ENCODE data around the gene RTN4. TPM values are rescaled to one million over a fixed set of nuclear protein-coding genes. Genes with fewer than 3 reads are reported as not detected.

RTN4 gene
- total RNA-seq, 2 donors from 2014 or later: 190 to 249 TPM

DNA sequence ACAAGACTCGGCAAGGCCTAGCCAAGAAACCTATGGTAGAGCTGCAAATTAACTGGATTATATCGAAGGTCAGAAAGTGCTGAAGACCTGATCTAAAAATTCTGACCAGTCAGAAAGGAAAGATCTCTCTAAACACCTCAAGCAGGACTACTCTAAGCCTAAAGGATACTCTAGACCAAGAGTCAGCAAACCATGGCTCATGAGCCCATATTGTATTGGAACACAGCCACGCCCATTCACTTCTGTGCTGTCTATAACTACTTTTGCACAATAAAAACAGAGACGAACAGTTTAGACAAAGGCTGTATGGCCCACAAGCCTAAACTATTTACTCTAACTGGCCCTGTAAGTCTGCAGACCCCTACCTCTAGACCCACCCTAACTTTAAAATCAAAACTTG lies 18.7 kb downstream of the RTN4 start:
- WGBS: 79% methylated on average over 4 of the region's 4 CpGs
- no peak for TF ChIP-seq POLR2AphosphoS5 (IDR thresholded peaks at IDR 0.05)
- TF ChIP-seq, protein P1, sequence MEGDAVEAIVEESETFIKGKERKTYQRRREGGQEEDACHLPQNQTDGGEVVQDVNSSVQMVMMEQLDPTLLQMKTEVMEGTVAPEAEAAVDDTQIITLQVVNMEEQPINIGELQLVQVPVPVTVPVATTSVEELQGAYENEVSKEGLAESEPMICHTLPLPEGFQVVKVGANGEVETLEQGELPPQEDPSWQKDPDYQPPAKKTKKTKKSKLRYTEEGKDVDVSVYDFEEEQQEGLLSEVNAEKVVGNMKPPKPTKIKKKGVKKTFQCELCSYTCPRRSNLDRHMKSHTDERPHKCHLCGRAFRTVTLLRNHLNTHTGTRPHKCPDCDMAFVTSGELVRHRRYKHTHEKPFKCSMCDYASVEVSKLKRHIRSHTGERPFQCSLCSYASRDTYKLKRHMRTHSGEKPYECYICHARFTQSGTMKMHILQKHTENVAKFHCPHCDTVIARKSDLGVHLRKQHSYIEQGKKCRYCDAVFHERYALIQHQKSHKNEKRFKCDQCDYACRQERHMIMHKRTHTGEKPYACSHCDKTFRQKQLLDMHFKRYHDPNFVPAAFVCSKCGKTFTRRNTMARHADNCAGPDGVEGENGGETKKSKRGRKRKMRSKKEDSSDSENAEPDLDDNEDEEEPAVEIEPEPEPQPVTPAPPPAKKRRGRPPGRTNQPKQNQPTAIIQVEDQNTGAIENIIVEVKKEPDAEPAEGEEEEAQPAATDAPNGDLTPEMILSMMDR (IDR thresholded peaks at IDR 0.05): no peak
- no peak for TF ChIP-seq POLR2A (IDR thresholded peaks at IDR 0.05)
- Histone ChIP-seq H3K4me1 (replicated peaks) (no peaks in the 10 kb centered on the region), H3K4me3 (no peak overlapping the region), H3K27ac (no peak overlapping the region), H3K36me3 (no peaks in the 10 kb centered on the region), H3K9me3 (no peaks in the 10 kb centered on the region), H3K27me3 (replicated peaks; ENCODE audit: insufficient read depth) (no peaks in the 10 kb centered on the region)
- intact Hi-C loops (cut with DNase I): loop anchor here (5.0 kb wide), 1 partner anchor 136 kb away; no protein-coding TSS in a partner anchor
- DNase-seq (ENCODE audit: low spot score): no peak

DNA sequence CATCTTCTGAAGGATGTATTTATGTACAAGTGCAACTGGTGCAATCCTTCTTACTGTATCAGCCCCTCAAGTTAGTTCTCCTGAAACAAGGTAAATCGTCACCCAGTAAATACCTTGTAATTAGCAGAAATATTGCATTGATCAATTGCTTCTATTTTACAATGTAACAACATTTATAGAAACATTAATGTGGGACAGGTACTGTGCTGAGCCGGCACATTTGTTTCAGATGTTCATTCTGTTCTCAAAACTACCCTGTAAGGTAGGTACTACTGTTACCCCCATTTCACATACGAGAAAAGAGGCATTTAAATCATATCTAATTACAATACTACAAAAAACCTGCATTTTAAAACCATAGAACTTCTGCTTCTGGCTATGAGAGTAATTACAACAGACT lies 19.5 kb downstream of the RTN4 start:
- Histone ChIP-seq H3K27ac (no peak overlapping the region), H3K9me3 (no peaks in the 10 kb centered on the region), H3K27me3 (replicated peaks; ENCODE audit: insufficient read depth) (no peaks in the 10 kb centered on the region), H3K4me3 (no peak overlapping the region), H3K4me1 (replicated peaks) (no peaks in the 10 kb centered on the region), H3K36me3 (no peaks in the 10 kb centered on the region)
- 84% methylated on average over 3 of the region's 3 CpGs for WGBS
- intact Hi-C loops (cut with DNase I): loop anchor here (5.0 kb wide), 1 partner anchor 137 kb away; no protein-coding TSS in a partner anchor
- DNase-seq (ENCODE audit: low spot score): no peak
- TF ChIP-seq POLR2A (IDR thresholded peaks at IDR 0.05): no peak
- TF ChIP-seq POLR2AphosphoS5 (IDR thresholded peaks at IDR 0.05): no peak
- TF ChIP-seq, protein P1 (IDR thresholded peaks at IDR 0.05): no peak

DNA sequence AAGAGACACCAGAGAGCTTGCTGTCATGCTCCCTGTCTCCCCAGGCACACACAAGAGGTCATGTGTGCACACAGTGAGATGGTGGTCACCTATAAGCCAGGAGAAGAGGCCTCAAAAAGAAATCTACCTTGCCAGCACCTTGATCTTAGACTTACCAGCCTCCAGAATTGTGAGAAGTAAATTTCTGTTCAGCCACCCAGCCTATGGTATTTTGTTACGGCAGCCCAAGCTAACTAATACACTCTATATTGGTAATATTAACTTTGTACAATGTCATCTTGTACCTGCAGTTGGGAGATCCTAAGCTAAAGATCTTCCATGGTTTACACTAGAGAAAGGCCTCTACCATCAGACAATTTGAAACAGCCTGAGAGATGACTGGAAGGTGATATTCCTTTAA lies 21.2 kb downstream of the RTN4 start:
- Histone ChIP-seq H3K4me1 (replicated peaks) (no peaks in the 10 kb centered on the region), H3K36me3 (no peaks in the 10 kb centered on the region)
- WGBS: 100% methylated on average over 1 of the region's 1 CpG

DNA sequence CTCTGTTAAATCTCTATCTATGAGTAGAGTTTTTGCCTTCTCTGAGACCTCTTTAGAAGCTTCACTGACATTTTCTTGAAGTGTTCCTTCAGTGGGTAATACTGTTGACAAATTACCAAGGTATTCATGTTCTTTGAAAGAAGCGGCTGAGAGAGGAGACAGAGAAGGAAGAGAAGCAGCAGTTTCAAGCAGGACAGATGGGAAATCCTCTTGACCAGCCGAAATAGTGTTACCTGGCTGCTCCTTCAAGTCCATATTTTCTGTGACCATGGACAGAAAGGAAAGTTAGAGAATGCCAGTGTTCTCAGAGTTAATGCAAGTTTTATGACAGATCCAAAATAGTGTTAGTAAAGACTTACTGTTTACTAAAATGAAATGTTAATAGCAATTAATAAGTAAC lies 23.0 kb downstream of the RTN4 start:
- TF ChIP-seq, protein P1 (IDR thresholded peaks at IDR 0.05): no peak
- TF ChIP-seq POLR2AphosphoS5 (IDR thresholded peaks at IDR 0.05): no peak
- no peak for TF ChIP-seq POLR2A (IDR thresholded peaks at IDR 0.05)
- H3K36me3 ChIP-seq: no peaks in the 10 kb centered on the region
- H3K4me3 ChIP-seq: no peak overlapping the region
- H3K27ac ChIP-seq: no peak overlapping the region
- H3K4me1 ChIP-seq (replicated peaks): no peaks in the 10 kb centered on the region
- no peaks in the 10 kb centered on the region for H3K27me3 ChIP-seq (replicated peaks; ENCODE audit: insufficient read depth)
- WGBS: 69% methylated on average over 2 of the region's 2 CpGs
- H3K9me3 ChIP-seq: no peaks in the 10 kb centered on the region
- intact Hi-C loops (cut with DNase I): loop anchor here (10.0 kb wide), 1 partner anchor 122 kb away; no protein-coding TSS in a partner anchor
- no peak for DNase-seq (ENCODE audit: low spot score)

More for the DNA sequence above, 21.2 kb downstream of the RTN4 start:
- Histone ChIP-seq H3K4me3 (no peak overlapping the region), H3K27ac (no peak overlapping the region), H3K9me3 (no peaks in the 10 kb centered on the region), H3K27me3 (replicated peaks; ENCODE audit: insufficient read depth) (no peaks in the 10 kb centered on the region)
- intact Hi-C loops (cut with DNase I): loop anchor here (10.0 kb wide), 1 partner anchor 124 kb away; no protein-coding TSS in a partner anchor
- DNase-seq (ENCODE audit: low spot score): no peak
- TF ChIP-seq POLR2A (IDR thresholded peaks at IDR 0.05) (no peak), POLR2AphosphoS5 (IDR thresholded peaks at IDR 0.05) (no peak)
- TF ChIP-seq, protein P1 (IDR thresholded peaks at IDR 0.05): no peak

DNA sequence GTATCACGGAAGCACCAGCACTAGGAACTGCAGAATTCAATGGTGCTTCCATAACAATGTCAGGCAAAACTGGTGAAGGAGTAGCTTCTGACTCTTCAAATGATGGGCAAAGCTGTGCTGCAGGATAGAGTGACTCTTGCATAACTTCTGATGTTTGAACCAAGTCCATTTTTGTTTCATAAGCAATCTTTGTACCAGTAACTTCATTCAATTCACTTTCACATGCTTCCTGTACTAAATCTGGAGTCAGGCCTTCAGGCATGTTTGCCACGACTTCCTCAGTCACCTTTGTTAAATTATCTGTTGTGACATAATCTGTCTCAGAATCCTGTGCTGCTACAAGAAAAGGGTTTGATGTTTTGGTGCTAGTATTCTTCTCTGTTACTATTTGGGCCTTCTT lies 24.0 kb downstream of the RTN4 start:
- TF ChIP-seq, protein P1 (IDR thresholded peaks at IDR 0.05): no peak
- TF ChIP-seq POLR2AphosphoS5 (IDR thresholded peaks at IDR 0.05) (no peak), POLR2A (IDR thresholded peaks at IDR 0.05) (no peak)
- 49% methylated on average over 2 of the region's 2 CpGs for WGBS
- no peak for DNase-seq (ENCODE audit: low spot score)
- intact Hi-C loops (cut with DNase I): loop anchor here (10.0 kb wide), 1 partner anchor 121 kb away; no protein-coding TSS in a partner anchor
- no peaks in the 10 kb centered on the region for H3K4me1 ChIP-seq (replicated peaks)
- no peaks in the 10 kb centered on the region for H3K9me3 ChIP-seq
- no peak overlapping the region for H3K27ac ChIP-seq
- H3K36me3 ChIP-seq: no peaks in the 10 kb centered on the region
- H3K27me3 ChIP-seq (replicated peaks; ENCODE audit: insufficient read depth): no peaks in the 10 kb centered on the region
- no peak overlapping the region for H3K4me3 ChIP-seq

Measured in prostate gland (tissue), 2 donors.